Natural killer cell (primary cell): ENCODE measurements around the gene ATRNL1. TPM values are rescaled to one million over a fixed set of nuclear protein-coding genes. Genes with fewer than 3 reads are reported as not detected.

Experiments used
- ATAC-seq, 3 donors: fragments of 150-1000 bp in 2 of 3; fragments of 200-7000 bp in 1 of 3; cut with Tn5 transposase; 1 replicate in 1 of 3; 2 replicates in 2 of 3; pipeline ENCODE4 v1.10.0; 2021; ENCODE audit warnings: mild to moderate bottlenecking in 2 of 3, moderate library complexity in 2 of 3
- DNase-seq, 2 donors: peaks; one replicate each; pipeline versions ENCODE4 v3.0.0 to v3.0.0-alpha.2; 2013 to 2021; ENCODE audit warnings: mixed read lengths in 1 of 2
- H3K27ac ChIP-seq: one replicate; pipeline ENCODE4 v1.5.1; 2013; ENCODE audit warnings: mild to moderate bottlenecking, low read length
- H3K27me3 ChIP-seq: one replicate; pipeline ENCODE4 v1.6.1; 2013; ENCODE audit warnings: low read length; ENCODE audit not compliant: control insufficient read depth, insufficient read depth
- H3K36me3 ChIP-seq: one replicate; pipeline ENCODE4 v1.6.1; 2013; ENCODE audit warnings: low read length; ENCODE audit not compliant: control insufficient read depth, insufficient read depth
- H3K4me1 ChIP-seq: one replicate; pipeline ENCODE4 v1.6.1; 2013; ENCODE audit warnings: low read length; ENCODE audit not compliant: control insufficient read depth, insufficient read depth
- H3K4me3 ChIP-seq: one replicate; pipeline ENCODE4 v1.5.1; 2013; ENCODE audit warnings: low read length
- H3K9me3 ChIP-seq: one replicate; pipeline ENCODE4 v1.6.1; 2013; ENCODE audit warnings: low read length; ENCODE audit not compliant: control insufficient read depth, insufficient read depth
- H3K27ac Mint-ChIP-seq, 2 donors: one replicate each; pipeline ENCODE4 v1.8.0; 2022; ENCODE audit warnings: mild to moderate bottlenecking in 2 of 2, mixed read lengths in 2 of 2, moderate library complexity in 1 of 2
- H3K27me3 Mint-ChIP-seq, 2 donors: one replicate each; pipeline ENCODE4 v1.8.0; 2022; ENCODE audit warnings: low read depth in 2 of 2, mixed read lengths in 2 of 2
- H3K36me3 Mint-ChIP-seq: one replicate; pipeline ENCODE4 v1.8.0; 2022; ENCODE audit warnings: mixed read lengths
- H3K4me1 Mint-ChIP-seq, 2 donors: one replicate each; pipeline ENCODE4 v1.8.0; 2022; ENCODE audit warnings: mixed read lengths in 2 of 2
- H3K4me3 Mint-ChIP-seq: one replicate; pipeline ENCODE4 v1.8.0; 2022; ENCODE audit warnings: mild to moderate bottlenecking, moderate library complexity, mixed read lengths
- H3K9me3 Mint-ChIP-seq, 2 donors: one replicate each; pipeline ENCODE4 v1.8.0; 2022; ENCODE audit warnings: mixed read lengths in 2 of 2
- CTCF ChIP-seq: fragments of 200-600 bp; IDR thresholded peaks from one replicate; pipeline ENCODE4 v1.8.0; 2022; ENCODE audit warnings: antibody characterized with exemption
- WGBS: methylation state at CpG from one replicate; pipeline ENCODE4 v1.1.7; 2013; ENCODE audit warnings: missing lambda C conversion rate; ENCODE audit not compliant: insufficient coverage; 5-methylcytosine and 5-hydroxymethylcytosine counted together
- intact Hi-C: fragments of 100-400 bp; cut with micrococcal nuclease; formaldehyde crosslinking; loops from one replicate; pipeline ENCODE4 v1.14.2; 2022
- total RNA-seq, 4 donors: library from RNA; stranded (reverse); fragments of 120-200 nt in 1 of 4; gene quantifications; one replicate each; pipeline versions ENCODE4 v1.2.3 to v1.2.4, GENCODE V29; 2013 to 2022

The ATRNL1 gene
- total RNA-seq, 3 donors from 2014 or later (not counting 1 experiment from before 2014, with no cell fraction given): not detected

GRCh38 chr10:115914475-115914874, 821.3 kb downstream of the ATRNL1 start:
- DNase-seq (no peak), ATAC-seq (no peak)
- Histone ChIP-seq H3K9me3 (no peaks in the 10 kb centered on the region), H3K4me1 (no peaks in the 10 kb centered on the region), H3K27ac (no peak overlapping the region), H3K4me3 (no peak overlapping the region), H3K36me3 (no peaks in the 10 kb centered on the region), H3K27me3 (no peaks in the 10 kb centered on the region)
- Mint-ChIP-seq H3K9me3 (peaks cover 9 to 11% of the 10 kb centered on the region in 2 donors), H3K4me1 (no peaks in the 10 kb centered on the region), H3K27ac (no peak overlapping the region), H3K36me3 (no peaks in the 10 kb centered on the region), H3K27me3 (no peaks in the 10 kb centered on the region), H3K4me3 (no peak overlapping the region)
- 98% methylated on average over 2 of the region's 3 CpGs for WGBS
- intact Hi-C loops: no loop called here
- TF ChIP-seq CTCF: no peak

GRCh38 chr10:115915429-115915828, 822.3 kb downstream of the ATRNL1 start:
- intact Hi-C loops: no loop called here
- no peaks in the 10 kb centered on the region for H3K4me1 ChIP-seq
- Mint-ChIP-seq H3K9me3 (peaks cover 10 to 11% of the 10 kb centered on the region in 2 donors), H3K27ac (no peak overlapping the region), H3K36me3 (no peaks in the 10 kb centered on the region), H3K4me3 (no peak overlapping the region), H3K4me1 (no peaks in the 10 kb centered on the region), H3K27me3 (no peaks in the 10 kb centered on the region)
- WGBS: 92% methylated on average over 1 of the region's 1 CpG
- DNase-seq (no peak), ATAC-seq (no peak)
- no peak overlapping the region for H3K27ac ChIP-seq
- H3K4me3 ChIP-seq: no peak overlapping the region
- H3K9me3 ChIP-seq: no peaks in the 10 kb centered on the region
- TF ChIP-seq CTCF: no peak
- H3K36me3 ChIP-seq: no peaks in the 10 kb centered on the region
- no peaks in the 10 kb centered on the region for H3K27me3 ChIP-seq

DNA sequence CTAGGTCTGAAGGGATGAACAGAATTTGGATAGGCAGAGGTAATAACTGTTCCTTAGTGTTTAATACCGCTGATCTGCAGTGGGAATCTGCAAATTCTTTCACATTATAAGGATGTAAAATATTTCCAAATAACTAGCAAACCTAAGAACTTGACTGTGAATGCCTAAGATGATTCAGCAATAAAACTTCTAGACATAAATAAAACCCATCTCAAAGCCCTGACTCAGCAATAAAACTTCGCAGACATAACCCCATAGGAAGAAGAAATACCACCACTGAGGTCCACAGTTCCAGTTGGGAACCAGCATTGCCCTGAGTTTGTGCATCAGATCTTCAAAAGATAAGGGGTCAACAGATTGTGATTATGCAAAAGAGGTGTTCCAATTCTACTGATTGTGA, 825.6 kb downstream of the ATRNL1 start:
- H3K4me3 Mint-ChIP-seq: no peak overlapping the region
- H3K9me3 Mint-ChIP-seq: peaks cover 7 to 13% of the 10 kb centered on the region in 2 donors
- DNase-seq (no peak), ATAC-seq (no peak)
- intact Hi-C loops: no loop called here
- no peaks in the 10 kb centered on the region for H3K27me3 Mint-ChIP-seq
- no peaks in the 10 kb centered on the region for H3K9me3 ChIP-seq
- H3K27ac Mint-ChIP-seq: no peak overlapping the region
- no peaks in the 10 kb centered on the region for H3K27me3 ChIP-seq
- 42% methylated on average over 2 of the region's 2 CpGs for WGBS
- H3K36me3 ChIP-seq: no peaks in the 10 kb centered on the region
- no peaks in the 10 kb centered on the region for H3K4me1 ChIP-seq
- TF ChIP-seq CTCF: no peak
- no peaks in the 10 kb centered on the region for H3K36me3 Mint-ChIP-seq
- no peak overlapping the region for H3K4me3 ChIP-seq
- H3K27ac ChIP-seq: no peak overlapping the region
- no peaks in the 10 kb centered on the region for H3K4me1 Mint-ChIP-seq

DNA sequence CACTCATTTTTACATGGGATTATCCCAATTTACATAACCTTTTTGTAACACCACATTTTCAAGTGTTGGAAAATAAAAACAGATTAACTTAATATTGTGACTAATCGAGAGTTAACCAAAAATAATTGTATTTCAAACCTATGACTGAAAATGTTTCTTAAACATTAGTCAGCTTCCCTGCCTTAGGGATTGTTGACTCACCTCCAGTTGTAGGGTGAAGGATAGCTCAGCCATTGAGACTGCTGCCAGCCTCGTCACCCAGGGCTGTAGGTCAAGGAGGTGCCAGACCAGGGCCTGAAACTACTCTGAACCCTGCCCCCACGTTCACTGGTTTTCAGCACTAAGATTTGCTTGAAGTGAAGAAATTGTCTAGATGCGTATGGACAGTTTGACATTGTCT, 828.6 kb downstream of the ATRNL1 start:
- H3K36me3 ChIP-seq: no peaks in the 10 kb centered on the region
- H3K9me3 ChIP-seq: no peaks in the 10 kb centered on the region
- H3K9me3 Mint-ChIP-seq: peaks cover 9 to 13% of the 10 kb centered on the region in 2 donors
- TF ChIP-seq CTCF: no peak
- H3K4me3 Mint-ChIP-seq: no peak overlapping the region
- H3K36me3 Mint-ChIP-seq: no peaks in the 10 kb centered on the region
- H3K4me1 Mint-ChIP-seq: no peaks in the 10 kb centered on the region
- intact Hi-C loops: no loop called here
- WGBS: 54% methylated on average over 2 of the region's 4 CpGs
- H3K4me3 ChIP-seq: no peak overlapping the region
- H3K27me3 ChIP-seq: no peaks in the 10 kb centered on the region
- ATAC-seq: no peak
- no peaks in the 10 kb centered on the region for H3K27me3 Mint-ChIP-seq
- H3K4me1 ChIP-seq: no peaks in the 10 kb centered on the region
- no peak overlapping the region for H3K27ac Mint-ChIP-seq
- DNase-seq: no peak
- H3K27ac ChIP-seq: no peak overlapping the region
